Endothelial cell of umbilical vein (primary cell): ENCODE measurements around the gene GRM5.

Source experiments
- EZH2 ChIP-seq: IDR thresholded peaks from 2 replicates; pipeline ENCODE4 v1.6.1; 2012; ENCODE audit warnings: borderline replicate concordance, low read depth, mild to moderate bottlenecking, moderate library complexity, low read length, inconsistent platforms; ENCODE audit not compliant: severe bottlenecking
- FOS ChIP-seq: IDR thresholded peaks from 2 replicates; pipeline ENCODE4 v1.6.1; 2011; ENCODE audit warnings: mild to moderate bottlenecking, low read length, moderate library complexity, borderline replicate concordance; ENCODE audit not compliant: insufficient read depth
- JUN ChIP-seq: IDR thresholded peaks from 2 replicates; pipeline ENCODE4 v1.6.1; 2011; ENCODE audit warnings: borderline replicate concordance, low read depth; ENCODE audit not compliant: insufficient read length, insufficient read depth
- MYC ChIP-seq: IDR thresholded peaks from one replicate; pipeline ENCODE4 v1.6.1; 2011; ENCODE audit warnings: mild to moderate bottlenecking, low read depth, low read length
- POLR2A ChIP-seq: IDR thresholded peaks from 2 replicates; pipeline ENCODE4 v1.6.1; 2012; ENCODE audit warnings: low read depth, mild to moderate bottlenecking, control low read depth, low read length
- TF ChIP-seq, protein P1 (sequence below), 2 donors: IDR thresholded peaks; 1 replicate in 1 of 2; 2 replicates in 1 of 2; pipeline ENCODE4 v1.5.1; 2011; ENCODE audit warnings: low read length in 2 of 2, mild to moderate bottlenecking in 2 of 2, moderate library complexity in 2 of 2, control low read depth in 1 of 2, inconsistent platforms in 1 of 2, low read depth in 1 of 2; ENCODE audit not compliant: insufficient read depth in 1 of 2; ENCODE audit errors: extremely low read depth in 1 of 2
- TF ChIP-seq, protein P2 (sequence below): IDR thresholded peaks from 2 replicates; pipeline ENCODE4 v1.6.1; 2011; ENCODE audit not compliant: insufficient read depth, insufficient read length

DNA sequence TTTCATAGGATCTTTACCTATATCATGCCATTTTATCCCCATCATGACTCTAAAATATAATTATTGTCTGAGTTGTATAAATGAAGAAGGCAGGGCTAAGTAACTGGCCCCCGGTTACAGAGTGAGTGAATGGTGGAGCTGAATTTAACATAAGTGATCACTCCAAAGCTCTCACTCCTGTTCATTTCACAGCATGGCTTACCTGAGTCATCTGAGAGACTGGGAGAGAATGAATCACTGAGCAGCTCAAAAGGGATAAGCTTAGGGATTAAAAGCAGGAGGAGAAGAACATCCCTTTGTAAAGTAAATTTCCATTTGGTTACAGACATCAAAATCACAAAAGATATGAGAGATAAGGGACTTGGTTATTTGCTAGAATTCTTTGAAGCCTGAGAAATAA, 434.3 kb downstream of the GRM5 start:
- TF ChIP-seq JUN, result no peak
- TF ChIP-seq, protein P1, sequence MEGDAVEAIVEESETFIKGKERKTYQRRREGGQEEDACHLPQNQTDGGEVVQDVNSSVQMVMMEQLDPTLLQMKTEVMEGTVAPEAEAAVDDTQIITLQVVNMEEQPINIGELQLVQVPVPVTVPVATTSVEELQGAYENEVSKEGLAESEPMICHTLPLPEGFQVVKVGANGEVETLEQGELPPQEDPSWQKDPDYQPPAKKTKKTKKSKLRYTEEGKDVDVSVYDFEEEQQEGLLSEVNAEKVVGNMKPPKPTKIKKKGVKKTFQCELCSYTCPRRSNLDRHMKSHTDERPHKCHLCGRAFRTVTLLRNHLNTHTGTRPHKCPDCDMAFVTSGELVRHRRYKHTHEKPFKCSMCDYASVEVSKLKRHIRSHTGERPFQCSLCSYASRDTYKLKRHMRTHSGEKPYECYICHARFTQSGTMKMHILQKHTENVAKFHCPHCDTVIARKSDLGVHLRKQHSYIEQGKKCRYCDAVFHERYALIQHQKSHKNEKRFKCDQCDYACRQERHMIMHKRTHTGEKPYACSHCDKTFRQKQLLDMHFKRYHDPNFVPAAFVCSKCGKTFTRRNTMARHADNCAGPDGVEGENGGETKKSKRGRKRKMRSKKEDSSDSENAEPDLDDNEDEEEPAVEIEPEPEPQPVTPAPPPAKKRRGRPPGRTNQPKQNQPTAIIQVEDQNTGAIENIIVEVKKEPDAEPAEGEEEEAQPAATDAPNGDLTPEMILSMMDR (IDR thresholded peaks at IDR 0.05; ENCODE audit: extremely low read depth in 1 of 2, insufficient read depth in 1 of 2, low read depth in 1 of 2, low read length in 2 of 2), result no peak
- TF ChIP-seq POLR2A, result no peak
- TF ChIP-seq, protein P2, sequence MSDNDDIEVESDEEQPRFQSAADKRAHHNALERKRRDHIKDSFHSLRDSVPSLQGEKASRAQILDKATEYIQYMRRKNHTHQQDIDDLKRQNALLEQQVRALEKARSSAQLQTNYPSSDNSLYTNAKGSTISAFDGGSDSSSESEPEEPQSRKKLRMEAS, result no peak
- TF ChIP-seq EZH2, result no peak
- TF ChIP-seq MYC, result no peak
- no peak for TF ChIP-seq FOS
